CD14-positive monocyte (primary cell): ENCODE measurements around the gene KLK10. TPM values are rescaled to one million over a fixed set of nuclear protein-coding genes. Genes with fewer than 3 reads are reported as not detected.
"Not testable (repeated sequence)": the region's sequence is repeated elsewhere in the genome, so short reads cannot be mapped to it uniquely, and the experiment has no call there.

Experiments
- DNase-seq, 3 donors: peaks; one replicate each; pipeline ENCODE4 v3.0.0-alpha.2; 2011 to 2022
- H2AFZ ChIP-seq: 2 replicates; pipeline ENCODE4 v1.6.0; 2012; ENCODE audit warnings: mild to moderate bottlenecking, low read depth, low read length, inconsistent platforms; ENCODE audit not compliant: insufficient read depth, poor library complexity, severe bottlenecking
- H3K27ac ChIP-seq, 2 donors: 1 replicate in 1 of 2; 2 replicates in 1 of 2; pipeline ENCODE4 v1.5.1; 2012 to 2013; ENCODE audit warnings: low read length in 2 of 2, control low read depth in 1 of 2, inconsistent platforms in 1 of 2, low read depth in 1 of 2, mild to moderate bottlenecking in 1 of 2
- H3K27me3 ChIP-seq, 2 donors: one replicate each; pipeline versions ENCODE4 v1.6.0 to v1.6.1; 2011 to 2013; ENCODE audit warnings: low read length in 2 of 2; ENCODE audit not compliant: control insufficient read depth in 2 of 2, insufficient read depth in 2 of 2
- H3K36me3 ChIP-seq, 2 donors: replicated peaks in 1 of 2; 1 replicate in 1 of 2; 2 replicates in 1 of 2; pipeline versions ENCODE4 v1.5.1 to v1.6.1; 2012 to 2013; ENCODE audit warnings: low read length in 2 of 2, control low read depth in 1 of 2, inconsistent platforms in 1 of 2, mild to moderate bottlenecking in 1 of 2; ENCODE audit not compliant: insufficient read depth in 2 of 2, control insufficient read depth in 1 of 2
- H3K4me1 ChIP-seq, 2 donors: 1 replicate in 1 of 2; 2 replicates in 1 of 2; pipeline versions ENCODE4 v1.5.1 to v1.6.1; 2012 to 2013; ENCODE audit warnings: low read length in 2 of 2, control low read depth in 1 of 2, inconsistent platforms in 1 of 2, mild to moderate bottlenecking in 1 of 2, moderate library complexity in 1 of 2; ENCODE audit not compliant: insufficient read depth in 2 of 2, control insufficient read depth in 1 of 2
- H3K4me2 ChIP-seq: replicated peaks from 2 replicates; pipeline ENCODE3; 2012; ENCODE audit warnings: low read length, moderate library complexity, mild to moderate bottlenecking; ENCODE audit not compliant: poor library complexity, severe bottlenecking; ENCODE audit errors: extremely low read depth
- H3K4me3 ChIP-seq, 3 experiments: fragments of 200-600 bp in 1 of 3; sonication (generic) in 1 of 3; replicated peaks in 1 of 3; 1 replicate in 2 of 3; 2 replicates in 1 of 3; pipeline ENCODE4 v1.5.1; 2011 to 2013; ENCODE audit warnings: low read length in 3 of 3, mild to moderate bottlenecking in 3 of 3, control low read depth in 2 of 3, low read depth in 2 of 3, inconsistent platforms in 1 of 3, moderate library complexity in 1 of 3
- H3K79me2 ChIP-seq: 2 replicates; pipeline ENCODE4 v1.6.0; 2012; ENCODE audit warnings: mild to moderate bottlenecking, control low read depth, inconsistent platforms, low read length, moderate library complexity; ENCODE audit not compliant: insufficient read depth
- H3K9ac ChIP-seq: 2 replicates; pipeline ENCODE4 v1.6.0; 2017; ENCODE audit warnings: low read length, mild to moderate bottlenecking; ENCODE audit not compliant: insufficient read depth, poor library complexity, severe bottlenecking
- H3K9me3 ChIP-seq, 2 donors: replicated peaks in 1 of 2; 1 replicate in 1 of 2; 2 replicates in 1 of 2; pipeline versions ENCODE4 v1.5.1 to v1.6.1; 2012 to 2013; ENCODE audit warnings: low read length in 2 of 2, control low read depth in 1 of 2; ENCODE audit not compliant: control insufficient read depth in 1 of 2, insufficient read depth in 1 of 2
- H4K20me1 ChIP-seq: 2 replicates; pipeline ENCODE4 v1.6.0; 2012; ENCODE audit warnings: mild to moderate bottlenecking, low read length, control low read depth, moderate library complexity; ENCODE audit not compliant: insufficient read depth
- H3K27ac Mint-ChIP-seq, 7 donors: one replicate each; pipeline ENCODE4 v1.8.0; 2020; ENCODE audit warnings: mild to moderate bottlenecking in 7 of 7, mixed read lengths in 7 of 7, moderate library complexity in 6 of 7, inconsistent platforms in 2 of 7
- H3K27me3 Mint-ChIP-seq, 3 donors: one replicate each; pipeline ENCODE4 v1.8.0; 2021 to 2022; ENCODE audit warnings: low read depth in 3 of 3, mild to moderate bottlenecking in 3 of 3, mixed read lengths in 3 of 3, moderate library complexity in 3 of 3, inconsistent platforms in 1 of 3
- H3K36me3 Mint-ChIP-seq, 2 donors: one replicate each; pipeline ENCODE4 v1.8.0; 2020; ENCODE audit warnings: mixed read lengths in 2 of 2, inconsistent platforms in 1 of 2, mild to moderate bottlenecking in 1 of 2
- H3K4me1 Mint-ChIP-seq: one replicate; pipeline ENCODE4 v1.8.0; 2020; ENCODE audit warnings: mild to moderate bottlenecking, mixed read lengths
- H3K4me3 Mint-ChIP-seq, 2 donors: one replicate each; pipeline ENCODE4 v1.8.0; 2020; ENCODE audit warnings: mild to moderate bottlenecking in 2 of 2, mixed read lengths in 2 of 2, moderate library complexity in 1 of 2
- H3K9me3 Mint-ChIP-seq, 7 donors: one replicate each; pipeline ENCODE4 v1.8.0; 2020 to 2022; ENCODE audit warnings: mixed read lengths in 7 of 7, mild to moderate bottlenecking in 6 of 7, moderate library complexity in 6 of 7, inconsistent platforms in 2 of 7
- CTCF ChIP-seq: fragments of 200-600 bp; IDR thresholded peaks from one replicate; pipeline ENCODE4 v1.8.0; 2022; ENCODE audit warnings: antibody characterized with exemption, mild to moderate bottlenecking
- WGBS: methylation state at CpG from one replicate; pipeline ENCODE4 v1.1.5; 2013; ENCODE audit warnings: missing lambda C conversion rate; ENCODE audit not compliant: insufficient coverage; 5-methylcytosine and 5-hydroxymethylcytosine counted together
- intact Hi-C, 2 donors: fragments of 100-400 bp; cut with micrococcal nuclease; formaldehyde crosslinking; loops; one replicate each; pipeline versions ENCODE4 v1.15.0 to v1.15.1; 2023
- polyA plus RNA-seq, 3 donors: library from polyadenylated mRNA; depleted of rRNA in 1 of 3; unstranded in 2 of 3; stranded (reverse) in 1 of 3; fragments of 300-500 nt in 2 of 3; fragments of >200 nt in 1 of 3; fragmentation: Illumina TruSeq in 2 of 3; gene quantifications; 1 replicate in 2 of 3; 2 replicates in 1 of 3; pipeline ENCODE4 v1.2.3, GENCODE V29; 2012 to 2021

The KLK10 gene
- polyA plus RNA-seq, 3 donors = not detected

GRCh38 chr19:50974702-50975556, 44.6 kb downstream of the KLK10 start:
- H3K79me2 ChIP-seq = no peaks in the 10 kb centered on the region
- H3K9ac ChIP-seq = no peak overlapping the region
- no peaks in the 10 kb centered on the region for H3K36me3 ChIP-seq
- TF ChIP-seq CTCF = no peak
- no peaks in the 10 kb centered on the region for H4K20me1 ChIP-seq
- H3K4me2 ChIP-seq = no peak overlapping the region
- Mint-ChIP-seq H3K4me1 (no peaks in the 10 kb centered on the region), H3K27ac (no peak overlapping the region), H3K36me3 (no peaks in the 10 kb centered on the region), H3K9me3 (peaks cover 0 to 3% (median 0%) of the 10 kb centered on the region in 7 donors), H3K27me3 (peaks cover 12 to 18% (median 15%) of the 10 kb centered on the region in 3 donors), H3K4me3 (no peak overlapping the region)
- H2AFZ ChIP-seq = no peak overlapping the region
- no peak overlapping the region for H3K27ac ChIP-seq
- 79% methylated on average over 2 of the region's 9 CpGs for WGBS
- no peaks in the 10 kb centered on the region for H3K9me3 ChIP-seq
- H3K27me3 ChIP-seq = peaks cover 0 to 3% of the 10 kb centered on the region in 2 donors
- H3K4me1 ChIP-seq = no peaks in the 10 kb centered on the region
- DNase-seq = no peak
- intact Hi-C loops = no loop called here
- H3K4me3 ChIP-seq = no peak overlapping the region

- peaks cover 8 to 13% (median 10%) of the 10 kb centered on the region in 3 donors for H3K27me3 Mint-ChIP-seq
- H3K4me1 ChIP-seq = no peaks in the 10 kb centered on the region
Observed at GRCh38 chr19:50972795-50973376, 46.6 kb downstream of the KLK10 start.

GRCh38 chr19:50969810-50970209, 49.7 kb downstream of the KLK10 start:
- H3K79me2 ChIP-seq, H3K4me2 ChIP-seq, H3K36me3 ChIP-seq, H3K36me3 Mint-ChIP-seq, H3K27ac Mint-ChIP-seq, H3K27ac ChIP-seq, H4K20me1 ChIP-seq, H3K9me3 ChIP-seq, H3K4me3 Mint-ChIP-seq, H3K9me3 Mint-ChIP-seq, H2AFZ ChIP-seq, H3K4me3 ChIP-seq, H3K4me1 Mint-ChIP-seq, intact Hi-C loops, H3K9ac ChIP-seq, DNase-seq, H3K4me1 ChIP-seq, H3K27me3 ChIP-seq: not testable (repeated sequence)
- WGBS = 80% methylated on average over 1 of the region's 3 CpGs
- H3K27me3 Mint-ChIP-seq = peaks cover 8 to 19% (median 14%) of the 10 kb centered on the region in 3 donors

More at GRCh38 chr19:50972795-50973376, 46.6 kb downstream of the KLK10 start:
- Histone ChIP-seq H3K36me3 (no peaks in the 10 kb centered on the region), H3K4me3 (no peak overlapping the region), H3K9me3 (no peaks in the 10 kb centered on the region), H3K9ac (no peak overlapping the region), H3K79me2 (no peaks in the 10 kb centered on the region), H3K4me2 (no peak overlapping the region), H2AFZ (no peak overlapping the region), H3K27ac (no peak overlapping the region), H3K27me3 (no peaks in the 10 kb centered on the region), H4K20me1 (no peaks in the 10 kb centered on the region)
- Mint-ChIP-seq H3K4me3 (no peak overlapping the region), H3K27ac (no peak overlapping the region), H3K4me1 (no peaks in the 10 kb centered on the region), H3K36me3 (no peaks in the 10 kb centered on the region), H3K9me3 (peaks cover 0 to 3% (median 0%) of the 10 kb centered on the region in 7 donors)
- intact Hi-C loops = no loop called here
- no peak for DNase-seq
- 80% methylated on average over 7 of the region's 9 CpGs for WGBS
- no peak for TF ChIP-seq CTCF
